Measurements from ENCODE around the gene PCDH9. TPM values are rescaled to one million over a fixed set of nuclear protein-coding genes. Genes with fewer than 3 reads are reported as not detected.

PCDH9 gene
- total and polyA plus RNA-seq, 12 donors: 2.9 to 32.0 (median 15.4) TPM

- no peak for TF ChIP-seq CTCF (IDR thresholded peaks at IDR 0.05)
- no peak for ATAC-seq
- intact Hi-C loops (cut with DNase I): loop anchor here in 8 of 10 donors (5.0 to 10.0 kb wide), 3 partner anchors 144 to 149 kb away; no protein-coding TSS in a partner anchor
- Histone ChIP-seq H3K27me3 (no peaks in the 10 kb centered on the region), H3K27ac (no peak overlapping the region), H3K4me3 (no peak overlapping the region), H3K36me3 (no peaks in the 10 kb centered on the region), H3K9me3 (no peaks in the 10 kb centered on the region), H3K4me1 (peaks cover 0 to 3% (median 0%) of the 10 kb centered on the region in 9 donors)
- DNase-seq: no peak
- 95 to 96% methylated on average over 5 of the region's 5 CpGs for WGBS, 2 donors
Observed at GRCh38 chr13:67078062-67078461, 152.1 kb downstream of the PCDH9 start.

GRCh38 chr13:67077132-67077531 is 153.0 kb downstream of the PCDH9 start:
- no peak overlapping the region for H3K4me3 ChIP-seq
- no peaks in the 10 kb centered on the region for H3K9me3 ChIP-seq
- peaks cover 0 to 3% (median 0%) of the 10 kb centered on the region in 9 donors for H3K4me1 ChIP-seq
- no peaks in the 10 kb centered on the region for H3K27me3 ChIP-seq
- intact Hi-C loops (cut with DNase I): loop anchor here in 8 of 10 donors (5.0 to 10.0 kb wide), 3 partner anchors 145 to 150 kb away; no protein-coding TSS in a partner anchor
- H3K36me3 ChIP-seq: no peaks in the 10 kb centered on the region
- DNase-seq: no peak
- no peak overlapping the region for H3K27ac ChIP-seq
- ATAC-seq: no peak
- no peak for TF ChIP-seq CTCF (IDR thresholded peaks at IDR 0.05)

GRCh38 chr13:67076378-67076777 is 153.8 kb downstream of the PCDH9 start:
- WGBS, 2 donors: 75 to 83% methylated on average over 3 of the region's 3 CpGs
- Histone ChIP-seq H3K9me3 (no peaks in the 10 kb centered on the region), H3K27me3 (no peaks in the 10 kb centered on the region), H3K4me1 (peaks cover 0 to 3% (median 0%) of the 10 kb centered on the region in 9 donors), H3K4me3 (no peak overlapping the region), H3K27ac (no peak overlapping the region), H3K36me3 (no peaks in the 10 kb centered on the region)
- DNase-seq (no peak), ATAC-seq (no peak)
- intact Hi-C loops (cut with DNase I): loop anchor here in 8 of 10 donors (5.0 to 10.0 kb wide), 3 partner anchors 146 to 151 kb away; no protein-coding TSS in a partner anchor
- no peak for TF ChIP-seq CTCF (IDR thresholded peaks at IDR 0.05)

GRCh38 chr13:67075239-67075638 is 154.9 kb downstream of the PCDH9 start:
- Histone ChIP-seq H3K4me3 (peak overlapping the region in 6 of 10 donors; percentile 28 to 37 (median 35)), H3K27me3 (no peaks in the 10 kb centered on the region), H3K27ac (no peak overlapping the region), H3K4me1 (peaks cover 0 to 3% (median 0%) of the 10 kb centered on the region in 9 donors), H3K36me3 (no peaks in the 10 kb centered on the region), H3K9me3 (no peaks in the 10 kb centered on the region)
- DNase-seq (no peak), ATAC-seq (peak in 7 of 8 donors; percentile 43 to 77 (median 72))
- peak in 6 of 9 donors; percentile 33 to 62 (median 52) for TF ChIP-seq CTCF (IDR thresholded peaks at IDR 0.05)
- intact Hi-C loops (cut with DNase I): loop anchor here (2.0 to 10.0 kb wide), 5 partner anchors 144 to 152 kb away; no protein-coding TSS in a partner anchor
- WGBS, 2 donors: 16 to 36% methylated on average over 1 of the region's 1 CpG
